Measurements from ENCODE around the gene FGGY. TPM values are rescaled to one million over a fixed set of nuclear protein-coding genes. Genes with fewer than 3 reads are reported as not detected.

The FGGY gene
- total RNA-seq, 1 experiment from 2014 or later: 17.8 TPM

DNA sequence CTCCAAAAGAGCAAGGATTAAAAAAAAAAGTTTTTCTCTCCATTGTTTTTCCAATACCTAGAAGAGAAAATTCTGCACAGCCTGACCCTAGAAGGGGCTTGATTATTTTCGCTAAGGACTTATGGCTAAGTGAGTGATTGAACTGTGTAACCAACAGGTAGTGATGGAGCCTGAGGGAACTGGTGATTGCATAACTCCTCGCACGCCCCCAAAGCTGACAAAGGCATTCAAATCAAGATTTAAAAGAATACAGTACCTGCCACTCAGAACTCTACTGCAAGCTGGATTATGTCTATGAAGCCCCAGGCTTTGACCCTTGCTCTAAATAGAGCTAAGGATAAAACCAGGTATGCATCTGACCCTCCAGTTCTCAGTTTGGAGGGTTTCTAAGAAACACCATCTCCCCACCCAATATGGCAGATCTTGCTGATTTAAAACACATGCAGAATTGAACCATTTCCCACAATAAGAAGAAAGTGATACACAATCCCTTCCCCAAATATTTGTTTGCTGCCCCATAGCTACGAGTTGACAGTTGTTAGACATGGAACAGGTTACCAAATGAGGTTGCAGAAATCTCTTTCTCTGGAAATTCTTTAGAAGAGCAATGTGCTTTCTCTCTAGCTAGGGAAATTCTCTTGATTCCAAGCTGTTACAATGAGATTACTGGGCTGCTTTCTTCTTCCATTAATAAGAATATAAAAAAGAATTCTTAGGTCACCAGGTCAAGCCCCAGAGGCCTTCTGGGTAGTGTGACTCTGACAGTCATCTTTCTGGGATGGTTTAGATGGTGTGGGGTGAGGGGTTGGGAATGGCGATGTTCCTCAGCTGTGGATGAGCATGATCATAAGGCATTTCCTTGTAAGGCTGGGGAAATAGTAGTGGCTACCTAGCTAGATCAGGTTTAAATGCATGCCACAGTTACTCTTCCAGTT is 35.1 kb downstream of the FGGY start:
- Histone ChIP-seq H3K27me3 (ENCODE audit: insufficient read depth, low read depth) (no peaks in the 10 kb centered on the region), H3K27ac (no peak overlapping the region), H3K4me2 (no peak overlapping the region), H4K20me1 (ENCODE audit: insufficient read depth) (no peaks in the 10 kb centered on the region), H3F3A (ENCODE audit: insufficient read depth, low read depth) (no peaks in the 10 kb centered on the region), H3K79me2 (ENCODE audit: low read depth) (no peaks in the 10 kb centered on the region), H2AFZ (no peak overlapping the region), H3K9me2 (ENCODE audit: insufficient read depth) (no peaks in the 10 kb centered on the region), H3K4me1 (replicated peaks; ENCODE audit: insufficient read depth) (no peaks in the 10 kb centered on the region), H3K4me3 (no peak overlapping the region), H3K36me3 (ENCODE audit: low read depth) (no peaks in the 10 kb centered on the region), H3K9me3 (ENCODE audit: insufficient read depth, low read depth) (no peaks in the 10 kb centered on the region)
- intact Hi-C loops (cut with micrococcal nuclease; ENCODE audit: unreplicated experiment): no loop called here
- no TSS peak for BruUV-seq (replicated peaks)
- no peak for DNase-seq
- ChIA-PET CTCF (no interaction called here), POLR2A (ENCODE audit: unreplicated experiment) (no interaction called here)
- TF ChIP-seq CTCF (conservative IDR thresholded peaks at IDR 0.05) (no peak), EZH2 (IDR thresholded peaks at IDR 0.05; ENCODE audit: low read depth) (no peak)

- Histone ChIP-seq H2AFZ (no peak overlapping the region), H3K9me3 (ENCODE audit: insufficient read depth, low read depth) (no peaks in the 10 kb centered on the region), H3K4me2 (no peak overlapping the region), H3K9me2 (ENCODE audit: insufficient read depth) (no peaks in the 10 kb centered on the region), H3K27me3 (ENCODE audit: insufficient read depth, low read depth) (no peaks in the 10 kb centered on the region), H3K4me1 (replicated peaks; ENCODE audit: insufficient read depth) (no peaks in the 10 kb centered on the region), H3F3A (ENCODE audit: insufficient read depth, low read depth) (no peaks in the 10 kb centered on the region), H3K27ac (no peak overlapping the region), H3K4me3 (no peak overlapping the region), H3K36me3 (ENCODE audit: low read depth) (no peaks in the 10 kb centered on the region), H3K79me2 (ENCODE audit: low read depth) (no peaks in the 10 kb centered on the region), H4K20me1 (ENCODE audit: insufficient read depth) (no peaks in the 10 kb centered on the region)
- ChIA-PET CTCF (no interaction called here), POLR2A (ENCODE audit: unreplicated experiment) (no interaction called here)
- intact Hi-C loops (cut with micrococcal nuclease; ENCODE audit: unreplicated experiment): no loop called here
- no TSS peak for BruUV-seq (replicated peaks)
- no peak for DNase-seq
- no peak for TF ChIP-seq CTCF (conservative IDR thresholded peaks at IDR 0.05)
These were observed 36.1 kb downstream of the FGGY start for GRCh38 chr1:59332983-59333382.

DNA sequence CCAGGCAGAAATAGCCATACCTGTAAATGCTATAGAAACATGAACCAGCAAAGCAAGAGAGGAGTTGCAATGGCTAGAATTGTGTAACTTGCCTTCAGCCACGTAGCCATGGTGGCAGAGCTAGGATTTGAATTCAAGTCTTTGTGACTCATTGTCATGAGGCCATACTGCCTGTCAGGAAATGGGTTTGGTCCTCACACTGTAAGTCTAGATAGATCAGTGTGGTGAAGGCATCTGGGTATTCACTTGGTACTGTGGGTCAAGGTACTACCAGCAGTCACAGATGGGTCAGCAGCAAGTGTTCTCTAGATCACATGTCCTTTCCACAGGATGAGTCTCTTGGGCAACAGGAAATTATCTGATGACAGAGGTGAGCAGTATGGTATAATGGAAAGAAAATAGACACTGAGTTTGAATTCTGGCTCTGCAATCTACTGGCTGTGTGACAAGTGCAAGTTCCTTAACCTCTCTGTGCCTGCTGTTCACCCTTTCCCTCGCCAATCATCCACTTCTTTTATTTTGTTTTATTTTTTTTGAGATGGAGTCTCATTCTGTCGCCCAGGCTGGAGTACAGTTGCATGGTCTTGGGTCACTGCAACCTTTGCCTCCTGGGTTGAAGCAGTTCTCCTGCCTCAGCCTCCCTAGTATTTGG is 36.9 kb downstream of the FGGY start:
- CTCF ChIA-PET: no interaction called here
- H3K27ac ChIP-seq: no peak overlapping the region
- no peak for DNase-seq

More for the DNA sequence above, 36.9 kb downstream of the FGGY start:
- Histone ChIP-seq H3K9me2 (ENCODE audit: insufficient read depth) (no peaks in the 10 kb centered on the region), H3K4me1 (replicated peaks; ENCODE audit: insufficient read depth) (no peaks in the 10 kb centered on the region), H3K27me3 (ENCODE audit: insufficient read depth, low read depth) (no peaks in the 10 kb centered on the region), H4K20me1 (ENCODE audit: insufficient read depth) (no peaks in the 10 kb centered on the region), H3K9me3 (ENCODE audit: insufficient read depth, low read depth) (no peaks in the 10 kb centered on the region), H3K4me3 (no peak overlapping the region), H3K36me3 (ENCODE audit: low read depth) (no peaks in the 10 kb centered on the region), H2AFZ (no peak overlapping the region), H3K79me2 (ENCODE audit: low read depth) (no peaks in the 10 kb centered on the region), H3F3A (ENCODE audit: insufficient read depth, low read depth) (no peaks in the 10 kb centered on the region), H3K4me2 (no peak overlapping the region)
- intact Hi-C loops (cut with micrococcal nuclease; ENCODE audit: unreplicated experiment): no loop called here
- no TSS peak for BruUV-seq (replicated peaks)
- TF ChIP-seq CTCF (conservative IDR thresholded peaks at IDR 0.05): no peak
- no peak for TF ChIP-seq EZH2 (IDR thresholded peaks at IDR 0.05; ENCODE audit: low read depth)
- POLR2A ChIA-PET (ENCODE audit: unreplicated experiment): no interaction called here
